ENCODE results near the gene DCUN1D2.

The DCUN1D2 gene

DNA sequence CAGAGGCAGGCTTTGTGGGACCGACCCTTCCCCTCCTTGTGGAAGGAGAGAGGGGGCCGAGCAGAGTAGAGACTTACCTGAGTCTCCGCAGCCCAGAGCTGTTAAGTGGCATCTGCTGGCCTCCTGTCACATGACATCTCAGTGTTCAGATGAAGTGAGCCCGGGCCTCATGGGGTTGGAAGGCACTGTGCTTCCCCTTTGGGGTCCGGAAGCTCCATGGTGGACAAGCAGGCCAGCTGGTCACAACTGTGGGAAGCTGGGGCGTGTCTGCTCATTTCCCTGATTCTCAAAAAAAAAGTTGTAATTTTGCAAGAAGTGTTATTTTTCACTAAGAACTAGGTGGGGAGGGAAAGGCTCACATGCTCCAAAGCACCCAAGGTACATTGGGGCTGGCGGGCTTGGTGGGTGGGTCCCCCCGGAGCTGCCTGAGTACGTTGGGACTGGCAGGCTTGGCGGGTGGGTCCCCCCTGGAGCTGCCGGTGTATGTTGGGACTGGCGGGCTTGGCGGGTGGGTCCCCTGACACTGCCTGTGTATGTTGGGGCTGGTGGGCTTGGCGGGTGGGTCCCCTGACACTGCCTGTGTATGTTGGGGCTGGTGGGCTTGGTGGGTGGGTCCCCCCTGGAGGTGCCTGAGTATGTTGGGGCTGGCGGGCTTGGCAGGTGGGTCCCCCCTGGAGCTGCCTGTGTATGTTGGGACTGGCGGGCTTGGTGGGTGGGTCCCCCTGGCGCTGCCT, 18.2 kb upstream of the DCUN1D2 start:
- H3K9ac ChIP-seq, result no peak overlapping the region
- H3K4me2 ChIP-seq, result no peak overlapping the region
- no peak overlapping the region for H3K4me3 ChIP-seq (IDR thresholded peaks at IDR 0.05; ENCODE audit: insufficient read depth, low read depth, low read length)
- H2AFZ ChIP-seq (ENCODE audit: low read depth), result no peak overlapping the region
- H3K36me3 ChIP-seq (ENCODE audit: insufficient read depth), result no peaks in the 10 kb centered on the region
- H4K20me1 ChIP-seq (ENCODE audit: insufficient read depth), result no peaks in the 10 kb centered on the region
- H3K27me3 ChIP-seq (ENCODE audit: insufficient read depth, low read depth), result no peaks in the 10 kb centered on the region
- no peaks in the 10 kb centered on the region for H3K79me2 ChIP-seq (ENCODE audit: insufficient read depth, low read depth)
- H3K4me1 ChIP-seq (ENCODE audit: low read depth, poor library complexity, severe bottlenecking), result no peaks in the 10 kb centered on the region
- H3K27ac ChIP-seq, result no peak overlapping the region
- TF ChIP-seq, protein P1, sequence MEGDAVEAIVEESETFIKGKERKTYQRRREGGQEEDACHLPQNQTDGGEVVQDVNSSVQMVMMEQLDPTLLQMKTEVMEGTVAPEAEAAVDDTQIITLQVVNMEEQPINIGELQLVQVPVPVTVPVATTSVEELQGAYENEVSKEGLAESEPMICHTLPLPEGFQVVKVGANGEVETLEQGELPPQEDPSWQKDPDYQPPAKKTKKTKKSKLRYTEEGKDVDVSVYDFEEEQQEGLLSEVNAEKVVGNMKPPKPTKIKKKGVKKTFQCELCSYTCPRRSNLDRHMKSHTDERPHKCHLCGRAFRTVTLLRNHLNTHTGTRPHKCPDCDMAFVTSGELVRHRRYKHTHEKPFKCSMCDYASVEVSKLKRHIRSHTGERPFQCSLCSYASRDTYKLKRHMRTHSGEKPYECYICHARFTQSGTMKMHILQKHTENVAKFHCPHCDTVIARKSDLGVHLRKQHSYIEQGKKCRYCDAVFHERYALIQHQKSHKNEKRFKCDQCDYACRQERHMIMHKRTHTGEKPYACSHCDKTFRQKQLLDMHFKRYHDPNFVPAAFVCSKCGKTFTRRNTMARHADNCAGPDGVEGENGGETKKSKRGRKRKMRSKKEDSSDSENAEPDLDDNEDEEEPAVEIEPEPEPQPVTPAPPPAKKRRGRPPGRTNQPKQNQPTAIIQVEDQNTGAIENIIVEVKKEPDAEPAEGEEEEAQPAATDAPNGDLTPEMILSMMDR (conservative IDR thresholded peaks at IDR 0.05; ENCODE audit: low read depth, low read length), result no peak

DNA sequence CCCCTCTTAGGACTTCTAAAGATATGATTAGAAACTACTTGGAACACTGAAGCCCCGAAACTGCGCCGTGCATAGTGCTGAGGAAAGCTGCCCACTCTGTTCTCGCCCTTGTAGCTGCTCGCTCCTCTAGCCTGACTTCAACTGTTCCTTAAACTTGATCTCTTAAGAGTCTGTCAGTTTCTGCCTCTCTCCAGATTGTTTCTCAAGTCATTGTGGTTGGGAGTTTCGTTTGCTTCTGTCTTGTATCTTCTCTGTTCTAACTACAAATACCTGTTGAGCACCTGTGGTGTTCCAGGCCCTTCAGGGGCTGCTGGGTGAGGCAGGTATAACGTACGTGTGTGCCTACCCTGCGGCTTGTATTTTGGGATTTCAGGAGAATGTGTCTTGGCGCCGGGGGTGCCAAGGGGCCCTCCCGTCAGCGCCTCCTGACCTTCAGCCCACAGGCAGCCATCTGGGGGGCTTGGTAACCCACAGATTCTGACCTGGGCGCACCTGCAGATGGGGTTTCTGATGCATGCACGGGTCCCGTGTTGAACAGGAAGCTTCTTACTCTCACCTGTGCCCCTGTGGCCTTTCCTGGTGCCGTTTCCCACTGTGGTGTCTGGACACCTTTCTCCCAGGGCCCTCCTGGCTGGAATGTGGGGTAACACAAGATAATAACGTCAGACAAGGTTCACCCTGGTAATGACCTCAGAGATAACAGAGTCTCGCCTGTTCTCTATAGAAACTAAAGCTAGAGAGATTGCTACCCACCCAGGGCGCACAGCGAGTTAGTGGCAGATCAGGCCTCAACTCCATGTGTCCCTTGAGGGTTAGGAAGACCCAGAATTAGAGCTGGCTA, 17.2 kb upstream of the DCUN1D2 start:
- H3K27ac ChIP-seq, result no peak overlapping the region
- H3K9ac ChIP-seq, result no peak overlapping the region
- TF ChIP-seq, protein P1 (conservative IDR thresholded peaks at IDR 0.05; ENCODE audit: low read depth, low read length), result no peak
- H3K36me3 ChIP-seq (ENCODE audit: insufficient read depth), result no peaks in the 10 kb centered on the region
- H3K4me3 ChIP-seq (IDR thresholded peaks at IDR 0.05; ENCODE audit: insufficient read depth, low read depth, low read length), result no peak overlapping the region
- no peaks in the 10 kb centered on the region for H3K27me3 ChIP-seq (ENCODE audit: insufficient read depth, low read depth)
- no peaks in the 10 kb centered on the region for H4K20me1 ChIP-seq (ENCODE audit: insufficient read depth)
- no peaks in the 10 kb centered on the region for H3K79me2 ChIP-seq (ENCODE audit: insufficient read depth, low read depth)
- H3K4me2 ChIP-seq, result no peak overlapping the region
- H2AFZ ChIP-seq (ENCODE audit: low read depth), result no peak overlapping the region
- no peaks in the 10 kb centered on the region for H3K4me1 ChIP-seq (ENCODE audit: low read depth, poor library complexity, severe bottlenecking)

DNA sequence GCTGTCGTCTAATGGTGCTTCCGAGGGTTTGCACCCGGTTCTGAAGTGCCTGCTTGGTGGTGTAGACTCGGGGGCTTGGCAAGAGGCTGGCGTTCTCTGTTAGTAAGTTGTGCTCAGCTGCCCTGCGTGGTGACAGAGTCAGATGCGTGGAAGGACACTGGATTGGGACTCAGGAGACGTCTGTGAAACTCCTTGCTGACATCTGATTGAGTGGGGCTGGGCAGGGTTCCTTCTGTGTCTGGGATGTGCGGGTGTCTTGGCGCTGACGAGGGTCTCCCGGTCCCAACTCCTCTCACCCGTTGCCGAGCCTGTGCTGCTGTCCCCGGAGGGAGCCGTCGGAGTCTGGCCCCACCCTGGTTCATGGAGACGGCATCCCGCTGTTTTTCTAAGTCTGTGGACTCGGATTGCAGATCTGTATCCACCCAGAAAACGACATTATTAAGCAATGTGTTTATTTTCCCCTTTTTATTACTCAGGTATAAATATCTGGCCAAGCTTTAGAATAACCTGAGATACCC, 16.4 kb upstream of the DCUN1D2 start:
- H3K36me3 ChIP-seq (ENCODE audit: insufficient read depth), result no peaks in the 10 kb centered on the region

DNA sequence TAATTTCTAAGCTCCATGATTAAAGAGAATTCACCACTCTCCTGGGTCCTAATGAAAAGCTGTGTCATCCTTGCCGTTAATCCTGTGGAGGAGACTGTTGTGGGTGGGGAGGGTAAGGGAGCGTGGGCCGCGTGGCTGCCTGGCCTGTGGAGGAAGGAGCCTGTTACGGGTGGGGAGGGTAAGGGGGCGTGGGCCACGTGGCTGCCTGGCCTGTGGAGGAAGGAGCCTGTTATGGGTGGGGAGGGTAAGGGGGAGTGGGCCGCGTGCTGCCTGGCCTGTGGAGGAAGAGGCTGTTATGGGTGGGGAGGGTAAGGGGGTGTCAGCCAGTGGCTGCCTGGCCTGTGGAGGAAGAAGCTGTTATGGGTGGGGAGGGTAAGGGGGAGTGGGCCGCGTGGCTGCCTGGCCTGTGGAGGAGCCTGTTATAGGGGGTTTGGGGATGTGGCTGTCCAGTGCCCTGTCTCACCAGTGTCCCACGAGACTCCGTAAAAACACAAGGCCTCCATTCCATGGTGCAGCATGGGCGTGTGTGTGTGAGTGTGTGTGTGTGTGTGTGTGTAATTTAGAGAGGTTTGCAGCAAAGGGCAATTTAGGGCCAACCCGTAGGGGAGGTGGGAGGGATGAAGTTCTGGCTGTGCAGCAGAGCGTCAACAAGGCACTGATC, 15.6 kb upstream of the DCUN1D2 start:
- Histone ChIP-seq H4K20me1 (ENCODE audit: insufficient read depth) (no peaks in the 10 kb centered on the region), H2AFZ (ENCODE audit: low read depth) (no peak overlapping the region), H3K4me1 (ENCODE audit: low read depth, poor library complexity, severe bottlenecking) (no peaks in the 10 kb centered on the region), H3K79me2 (ENCODE audit: insufficient read depth, low read depth) (no peaks in the 10 kb centered on the region), H3K36me3 (ENCODE audit: insufficient read depth) (no peaks in the 10 kb centered on the region), H3K4me3 (IDR thresholded peaks at IDR 0.05; ENCODE audit: insufficient read depth, low read depth, low read length) (no peak overlapping the region), H3K27ac (no peak overlapping the region), H3K4me2 (no peak overlapping the region), H3K9ac (no peak overlapping the region), H3K27me3 (ENCODE audit: insufficient read depth, low read depth) (no peaks in the 10 kb centered on the region)
- TF ChIP-seq, protein P1 (conservative IDR thresholded peaks at IDR 0.05; ENCODE audit: low read depth, low read length), result no peak

More for the DNA sequence above, 16.4 kb upstream of the DCUN1D2 start:
- H3K4me1 ChIP-seq (ENCODE audit: low read depth, poor library complexity, severe bottlenecking), result no peaks in the 10 kb centered on the region
- H2AFZ ChIP-seq (ENCODE audit: low read depth), result no peak overlapping the region
- TF ChIP-seq, protein P1 (conservative IDR thresholded peaks at IDR 0.05; ENCODE audit: low read depth, low read length), result no peak
- no peak overlapping the region for H3K4me3 ChIP-seq (IDR thresholded peaks at IDR 0.05; ENCODE audit: insufficient read depth, low read depth, low read length)
- H3K27ac ChIP-seq, result no peak overlapping the region
- no peaks in the 10 kb centered on the region for H4K20me1 ChIP-seq (ENCODE audit: insufficient read depth)
- no peaks in the 10 kb centered on the region for H3K79me2 ChIP-seq (ENCODE audit: insufficient read depth, low read depth)
- no peak overlapping the region for H3K9ac ChIP-seq
- H3K4me2 ChIP-seq, result no peak overlapping the region
- no peaks in the 10 kb centered on the region for H3K27me3 ChIP-seq (ENCODE audit: insufficient read depth, low read depth)
